Measurements from ENCODE around the gene NFIB.

The NFIB gene

DNA sequence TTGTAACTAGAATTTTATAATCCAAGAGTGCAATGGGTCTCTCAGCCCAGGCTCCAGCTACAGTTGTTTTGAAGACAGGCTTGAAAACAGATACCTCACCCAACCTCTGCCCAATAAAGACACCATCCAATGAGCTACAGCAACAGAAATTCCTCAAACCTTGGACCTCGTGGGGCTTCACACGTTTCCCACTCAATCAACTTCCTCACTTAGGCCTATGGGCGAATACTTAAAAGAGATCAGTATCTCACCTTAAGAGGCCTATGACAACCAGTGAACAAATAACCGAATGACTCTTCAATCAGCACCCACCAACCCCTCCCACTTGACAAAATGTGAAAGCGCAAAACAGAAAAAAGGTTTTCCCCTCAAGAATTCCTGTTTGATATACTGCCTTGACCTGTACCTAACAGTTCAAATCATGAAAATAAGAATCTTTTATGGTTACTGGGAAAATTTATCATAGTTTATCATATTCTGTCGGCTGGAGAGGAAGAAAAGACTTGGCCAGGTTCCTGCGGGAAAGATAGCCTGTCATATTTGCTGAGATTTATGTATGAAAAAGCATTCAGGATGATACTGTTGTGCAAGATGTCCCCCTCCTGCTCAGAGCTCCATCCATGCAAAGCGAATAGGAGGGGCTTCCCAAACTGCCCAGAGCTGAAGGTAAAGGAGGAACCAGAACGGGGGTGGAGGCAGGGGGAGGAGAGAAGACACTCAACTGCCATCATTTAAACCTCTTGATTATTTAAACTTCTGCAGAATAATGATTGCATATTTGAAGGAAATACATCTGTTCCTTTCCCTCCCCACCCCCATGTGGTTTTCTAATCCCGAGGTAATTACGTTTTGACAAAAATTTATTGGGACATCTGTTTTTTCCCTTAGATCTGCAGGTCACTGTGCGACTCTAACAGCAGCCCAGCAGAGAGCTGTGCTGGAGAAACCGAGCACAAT lies 256.3 kb downstream of the NFIB start:
- H3K4me1 Mint-ChIP-seq (ENCODE audit: low read depth): no peaks in the 10 kb centered on the region
- H3K9me3 Mint-ChIP-seq: no peaks in the 10 kb centered on the region
- H3K4me3 Mint-ChIP-seq: no peak overlapping the region
- H3K27ac Mint-ChIP-seq: no peak overlapping the region
- no peaks in the 10 kb centered on the region for H3K36me3 Mint-ChIP-seq (ENCODE audit: low read depth)
- H3K27me3 Mint-ChIP-seq (ENCODE audit: low read depth): no peaks in the 10 kb centered on the region
- DNase-seq (ENCODE audit: low spot score): no peak

DNA sequence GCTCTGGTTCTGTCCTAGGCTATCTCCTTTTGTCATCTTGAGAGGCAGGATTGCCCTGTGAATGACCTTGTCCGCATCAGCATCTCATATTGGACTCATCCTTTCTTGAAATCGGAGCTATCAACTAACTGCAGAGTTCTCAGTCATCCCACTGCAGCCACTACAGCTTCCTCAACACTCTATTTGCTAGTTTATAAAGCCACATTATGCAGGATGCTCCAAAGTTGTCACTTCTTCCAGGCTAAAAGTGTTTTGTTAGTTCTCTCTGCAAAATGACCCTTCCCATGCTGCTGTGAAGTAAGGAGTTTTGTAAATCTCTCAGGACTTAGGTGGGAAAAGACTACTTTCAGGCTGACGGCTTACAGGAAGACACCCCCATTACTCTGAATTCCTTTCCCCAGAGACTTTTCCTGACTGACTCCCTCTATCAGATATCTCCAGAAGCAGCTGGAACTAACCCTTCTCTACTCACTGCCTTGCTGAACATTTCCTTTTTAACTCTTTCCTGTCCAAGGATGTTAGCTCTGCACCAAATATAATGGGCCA lies 257.6 kb downstream of the NFIB start:
- DNase-seq (ENCODE audit: low spot score): no peak
- Mint-ChIP-seq H3K27ac (no peak overlapping the region), H3K4me3 (no peak overlapping the region), H3K27me3 (ENCODE audit: low read depth) (no peaks in the 10 kb centered on the region), H3K4me1 (ENCODE audit: low read depth) (no peaks in the 10 kb centered on the region), H3K9me3 (no peaks in the 10 kb centered on the region), H3K36me3 (ENCODE audit: low read depth) (no peaks in the 10 kb centered on the region)

DNA sequence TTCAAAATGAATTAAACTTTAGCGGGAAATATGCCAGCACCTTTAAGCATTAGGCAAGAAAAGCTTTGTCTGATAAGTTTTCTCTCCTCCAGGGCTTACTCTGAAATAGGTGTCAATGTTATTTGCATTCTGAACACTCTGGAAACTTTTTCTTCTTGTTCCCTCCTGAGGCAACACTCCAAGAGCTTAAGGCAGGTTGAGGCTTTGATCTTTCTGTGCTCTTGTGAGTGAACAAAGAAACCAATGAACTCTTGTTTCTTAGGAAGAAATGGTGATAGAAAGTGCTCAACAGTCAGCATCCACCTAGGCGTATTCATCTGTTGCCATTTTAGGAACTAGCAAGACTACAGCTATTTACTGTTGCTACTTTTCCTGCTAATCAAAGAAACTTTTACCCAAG lies 259.8 kb downstream of the NFIB start:
- H3K36me3 Mint-ChIP-seq (ENCODE audit: low read depth): no peaks in the 10 kb centered on the region
- H3K27ac Mint-ChIP-seq: no peak overlapping the region
- no peaks in the 10 kb centered on the region for H3K4me1 Mint-ChIP-seq (ENCODE audit: low read depth)
- no peak overlapping the region for H3K4me3 Mint-ChIP-seq
- no peak for DNase-seq (ENCODE audit: low spot score)
- no peaks in the 10 kb centered on the region for H3K27me3 Mint-ChIP-seq (ENCODE audit: low read depth)
- no peaks in the 10 kb centered on the region for H3K9me3 Mint-ChIP-seq

DNA sequence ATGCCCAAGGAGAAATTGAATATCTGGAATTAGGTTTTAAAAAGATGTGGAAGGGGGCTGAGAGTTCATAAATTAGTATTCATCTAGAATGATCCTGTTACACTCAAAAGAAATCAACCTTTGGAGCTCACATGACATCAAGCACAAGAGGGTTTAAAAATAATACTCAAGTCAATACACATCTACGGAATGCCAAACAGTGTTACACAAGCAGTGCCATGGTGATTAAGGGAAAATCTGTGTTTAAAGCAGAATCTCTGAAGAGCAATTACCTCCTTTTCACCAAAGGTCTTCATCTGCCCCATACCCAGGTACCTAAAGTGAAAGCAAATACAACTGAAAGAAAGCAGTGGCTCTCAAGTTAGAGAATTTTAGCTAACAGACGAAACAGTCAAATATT lies 261.6 kb downstream of the NFIB start:
- H3K27ac Mint-ChIP-seq: no peak overlapping the region
- H3K27me3 Mint-ChIP-seq (ENCODE audit: low read depth): no peaks in the 10 kb centered on the region

DNA sequence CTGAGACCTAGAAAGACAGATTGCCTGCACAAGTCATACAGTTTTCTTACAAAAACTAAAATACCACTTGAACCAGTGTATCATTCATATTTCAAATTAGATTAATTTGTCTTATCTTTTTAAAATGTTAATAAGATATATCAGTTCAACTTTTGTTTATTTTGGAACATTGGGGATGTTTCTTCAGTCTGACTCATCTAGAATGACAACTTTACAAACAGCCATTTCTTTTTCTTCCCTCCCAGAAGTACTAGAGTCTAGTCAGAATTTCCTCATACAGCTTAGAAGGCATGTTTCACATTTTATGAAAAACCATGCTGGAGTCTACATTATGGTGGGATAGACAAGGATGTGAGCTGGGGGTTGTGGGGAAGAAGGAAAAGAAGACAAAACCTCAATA lies 262.5 kb downstream of the NFIB start:
- Mint-ChIP-seq H3K27me3 (ENCODE audit: low read depth) (no peaks in the 10 kb centered on the region), H3K4me1 (ENCODE audit: low read depth) (no peaks in the 10 kb centered on the region), H3K9me3 (peaks cover 3% of the 10 kb centered on the region), H3K36me3 (ENCODE audit: low read depth) (no peaks in the 10 kb centered on the region), H3K27ac (no peak overlapping the region), H3K4me3 (no peak overlapping the region)
- DNase-seq (ENCODE audit: low spot score): no peak

More for the DNA sequence above, 261.6 kb downstream of the NFIB start:
- no peak for DNase-seq (ENCODE audit: low spot score)
- no peaks in the 10 kb centered on the region for H3K4me1 Mint-ChIP-seq (ENCODE audit: low read depth)
- no peaks in the 10 kb centered on the region for H3K36me3 Mint-ChIP-seq (ENCODE audit: low read depth)
- H3K9me3 Mint-ChIP-seq: peaks cover 2% of the 10 kb centered on the region
- H3K4me3 Mint-ChIP-seq: no peak overlapping the region

DNA sequence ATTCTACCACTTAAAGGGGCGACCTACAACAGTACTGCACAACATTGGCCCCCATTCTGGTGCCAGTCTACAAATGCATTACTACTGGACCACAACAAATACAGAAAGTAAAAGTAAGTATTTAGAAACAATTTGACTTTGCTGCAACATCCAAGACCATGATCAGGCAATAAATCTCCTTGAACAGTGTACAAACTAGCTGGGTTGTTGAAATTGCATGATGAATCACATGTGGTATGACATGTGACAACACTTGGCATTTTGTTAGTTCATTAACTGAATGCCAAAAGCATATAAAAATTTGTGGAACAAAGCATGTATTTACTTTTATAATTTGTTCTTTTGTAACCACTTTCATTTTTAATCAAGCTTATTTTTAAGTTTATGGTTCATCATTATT lies 270.5 kb downstream of the NFIB start:
- Mint-ChIP-seq H3K9me3 (peaks cover 3% of the 10 kb centered on the region), H3K27ac (no peak overlapping the region), H3K36me3 (ENCODE audit: low read depth) (no peaks in the 10 kb centered on the region)

DNA sequence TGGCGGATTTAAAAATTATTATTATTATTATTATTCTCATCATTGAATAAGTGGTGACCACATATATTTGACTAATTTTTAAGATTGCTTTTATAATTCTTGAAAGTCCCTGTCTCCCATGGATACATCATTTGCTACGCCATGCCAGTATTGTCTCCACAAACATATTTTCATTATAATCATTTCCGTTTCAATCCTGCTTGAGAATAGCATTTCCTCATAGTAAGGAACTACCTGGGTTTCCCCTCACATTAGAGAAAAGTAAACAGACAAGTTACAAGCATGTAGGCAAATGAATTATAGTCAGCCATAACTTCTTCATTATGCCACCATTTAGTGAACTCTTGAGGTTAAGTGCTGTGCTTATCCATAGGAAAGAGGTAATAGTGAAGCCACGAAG lies 276.6 kb downstream of the NFIB start:
- Mint-ChIP-seq H3K9me3 (no peaks in the 10 kb centered on the region), H3K36me3 (ENCODE audit: low read depth) (no peaks in the 10 kb centered on the region), H3K4me1 (ENCODE audit: low read depth) (no peaks in the 10 kb centered on the region), H3K27me3 (ENCODE audit: low read depth) (no peaks in the 10 kb centered on the region), H3K4me3 (no peak overlapping the region), H3K27ac (no peak overlapping the region)
- DNase-seq (ENCODE audit: low spot score): no peak

More for the DNA sequence above, 270.5 kb downstream of the NFIB start:
- Mint-ChIP-seq H3K27me3 (ENCODE audit: low read depth) (no peaks in the 10 kb centered on the region), H3K4me3 (no peak overlapping the region), H3K4me1 (ENCODE audit: low read depth) (no peaks in the 10 kb centered on the region)
- DNase-seq (ENCODE audit: low spot score): no peak

DNA sequence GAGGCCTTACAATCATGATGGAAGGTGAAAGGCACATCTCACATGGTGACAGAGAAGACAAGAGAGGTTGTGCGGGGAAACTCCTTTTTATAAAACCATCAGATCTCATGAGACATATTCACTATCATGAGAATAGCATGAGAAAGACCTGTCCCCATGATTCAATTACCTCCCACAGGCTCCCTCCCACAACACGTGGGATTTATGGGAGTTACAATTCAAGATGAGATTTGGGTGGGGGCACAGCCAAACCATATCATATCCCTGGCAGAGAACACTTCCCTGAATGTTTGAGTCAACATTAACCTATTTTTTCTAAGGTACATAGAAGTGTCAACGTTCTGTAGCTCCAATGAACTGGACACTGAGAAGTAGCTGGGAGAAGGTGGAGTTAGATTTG lies 280.9 kb downstream of the NFIB start:
- no peaks in the 10 kb centered on the region for H3K27me3 Mint-ChIP-seq (ENCODE audit: low read depth)
- H3K9me3 Mint-ChIP-seq: no peaks in the 10 kb centered on the region
- no peaks in the 10 kb centered on the region for H3K36me3 Mint-ChIP-seq (ENCODE audit: low read depth)
- H3K27ac Mint-ChIP-seq: no peak overlapping the region
- no peaks in the 10 kb centered on the region for H3K4me1 Mint-ChIP-seq (ENCODE audit: low read depth)
- no peak for DNase-seq (ENCODE audit: low spot score)
- H3K4me3 Mint-ChIP-seq: no peak overlapping the region
